Subcutaneous adipose tissue (tissue), 4 donors: Measurements from ENCODE around the gene FLT1. TPM values are rescaled to one million over a fixed set of nuclear protein-coding genes. Genes with fewer than 3 reads are reported as not detected.

Source experiments
- total RNA-seq, 4 donors: library from RNA; depleted of rRNA; stranded (reverse); fragments of >200 nt; gene quantifications; one replicate each; pipeline ENCODE4 v1.1.0, GENCODE V29; 2016
- TF ChIP-seq, protein P1 (sequence below): fragments of 450-650 bp; IDR thresholded peaks from one replicate; pipeline ENCODE4 v1.5.1; 2016; ENCODE audit warnings: low read depth, mild to moderate bottlenecking, control low read depth, antibody characterized with exemption, moderate library complexity

Gene FLT1
- total RNA-seq, 4 donors from 2014 or later: 29.9 to 89.5 (median 69.6) TPM

DNA sequence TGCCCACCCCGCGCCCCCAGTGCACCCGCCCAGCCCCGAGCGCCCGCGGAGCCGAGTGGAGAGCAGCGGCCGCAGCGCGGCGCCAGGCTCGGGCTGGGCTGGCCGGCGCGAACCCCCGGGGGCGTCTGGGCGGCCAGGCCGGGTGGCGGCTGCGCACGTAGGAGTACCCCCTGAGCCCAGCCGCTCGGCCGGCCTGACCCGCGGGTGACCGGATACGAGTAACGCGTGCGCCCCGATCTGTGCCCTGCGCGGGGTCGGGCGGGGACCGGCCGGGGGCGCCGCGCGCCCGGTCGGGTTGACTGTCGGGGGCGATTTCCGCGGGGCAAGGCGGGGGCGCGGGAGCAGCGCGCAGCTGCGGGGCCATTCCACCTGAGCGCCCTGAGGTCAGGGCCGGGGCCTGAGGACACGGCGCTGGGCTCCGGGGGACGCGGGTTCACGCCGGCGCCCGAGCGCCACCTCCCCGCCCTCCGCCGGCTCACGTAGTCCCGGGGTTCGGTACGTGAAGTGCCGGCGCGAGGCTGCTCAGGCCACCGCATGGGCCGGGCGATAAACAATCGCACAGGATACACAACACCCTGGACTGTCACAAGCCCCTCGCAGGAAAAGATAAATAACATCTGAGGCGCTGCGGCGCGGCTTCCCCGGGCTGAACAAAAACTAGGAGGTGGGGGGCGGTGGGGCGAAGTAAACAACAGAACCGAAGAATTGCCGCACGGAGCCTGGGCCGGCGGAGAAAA lies 37.6 kb upstream of the FLT1 start:
- TF ChIP-seq, protein P1, sequence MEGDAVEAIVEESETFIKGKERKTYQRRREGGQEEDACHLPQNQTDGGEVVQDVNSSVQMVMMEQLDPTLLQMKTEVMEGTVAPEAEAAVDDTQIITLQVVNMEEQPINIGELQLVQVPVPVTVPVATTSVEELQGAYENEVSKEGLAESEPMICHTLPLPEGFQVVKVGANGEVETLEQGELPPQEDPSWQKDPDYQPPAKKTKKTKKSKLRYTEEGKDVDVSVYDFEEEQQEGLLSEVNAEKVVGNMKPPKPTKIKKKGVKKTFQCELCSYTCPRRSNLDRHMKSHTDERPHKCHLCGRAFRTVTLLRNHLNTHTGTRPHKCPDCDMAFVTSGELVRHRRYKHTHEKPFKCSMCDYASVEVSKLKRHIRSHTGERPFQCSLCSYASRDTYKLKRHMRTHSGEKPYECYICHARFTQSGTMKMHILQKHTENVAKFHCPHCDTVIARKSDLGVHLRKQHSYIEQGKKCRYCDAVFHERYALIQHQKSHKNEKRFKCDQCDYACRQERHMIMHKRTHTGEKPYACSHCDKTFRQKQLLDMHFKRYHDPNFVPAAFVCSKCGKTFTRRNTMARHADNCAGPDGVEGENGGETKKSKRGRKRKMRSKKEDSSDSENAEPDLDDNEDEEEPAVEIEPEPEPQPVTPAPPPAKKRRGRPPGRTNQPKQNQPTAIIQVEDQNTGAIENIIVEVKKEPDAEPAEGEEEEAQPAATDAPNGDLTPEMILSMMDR: no peak

DNA sequence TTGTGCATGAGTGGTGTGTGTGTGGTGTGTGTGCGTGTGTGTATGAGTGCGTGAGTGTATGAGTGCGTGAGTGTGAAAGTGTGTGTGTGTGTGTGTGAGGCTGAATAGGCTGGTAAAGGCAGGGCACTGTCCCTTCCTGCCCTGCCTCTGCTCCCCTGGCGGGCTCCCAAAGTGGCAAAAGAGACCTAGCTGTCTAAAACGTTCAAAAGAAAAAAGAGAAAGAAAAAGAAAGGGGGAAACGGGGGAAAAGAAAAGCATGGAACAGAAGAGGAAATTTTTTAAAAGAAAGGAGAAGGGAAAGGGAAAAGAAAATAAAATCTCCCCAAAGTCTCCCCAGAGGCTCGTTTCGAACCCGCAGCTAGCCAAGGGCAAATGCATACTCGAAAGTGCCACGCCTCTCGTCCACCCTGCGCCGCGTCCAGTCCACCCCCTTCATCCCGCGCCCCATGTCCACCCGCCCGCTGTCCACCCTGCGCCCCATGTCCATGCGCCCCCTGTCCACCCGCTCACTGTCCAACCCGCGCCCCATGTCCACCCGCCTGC lies 37.0 kb upstream of the FLT1 start:
- TF ChIP-seq, protein P1: no peak

DNA sequence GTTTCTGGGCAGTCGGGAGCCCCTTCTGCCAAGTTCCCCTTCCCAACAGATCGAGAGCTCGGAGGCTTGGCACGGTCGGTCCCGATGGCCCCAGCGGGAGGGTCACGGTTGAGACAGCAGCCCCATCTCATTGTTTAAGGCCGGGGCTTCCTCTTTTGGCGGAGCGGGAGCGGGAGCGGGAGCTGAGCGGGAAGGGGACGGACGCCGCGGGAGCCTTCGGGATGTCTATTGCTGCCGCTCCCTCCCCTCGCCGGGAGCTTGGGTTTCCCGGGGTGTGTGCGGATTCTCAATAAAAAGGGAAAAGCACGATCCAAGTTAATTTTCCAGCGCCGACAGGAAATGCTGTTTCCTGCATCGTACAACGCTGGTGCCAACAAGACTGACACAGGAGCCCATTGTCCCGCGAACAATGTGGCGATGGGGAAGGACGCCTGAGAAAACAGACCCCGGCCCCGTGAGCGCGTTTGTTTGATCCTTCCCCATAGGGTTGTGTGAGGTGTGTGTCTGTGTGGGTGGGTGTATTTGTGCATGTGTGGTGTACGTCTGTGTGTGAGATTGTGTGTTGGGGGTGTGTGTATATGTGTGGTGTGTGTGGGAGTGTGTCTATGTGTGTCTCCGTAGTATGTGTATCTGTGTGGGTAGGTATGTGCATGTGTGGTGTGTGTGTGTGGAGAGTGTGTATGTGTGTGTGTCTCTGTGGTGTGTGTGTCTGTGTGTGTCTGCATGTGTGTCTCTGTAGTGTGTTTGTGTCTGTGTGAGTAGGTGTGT lies 36.3 kb upstream of the FLT1 start:
- TF ChIP-seq, protein P1: no peak

DNA sequence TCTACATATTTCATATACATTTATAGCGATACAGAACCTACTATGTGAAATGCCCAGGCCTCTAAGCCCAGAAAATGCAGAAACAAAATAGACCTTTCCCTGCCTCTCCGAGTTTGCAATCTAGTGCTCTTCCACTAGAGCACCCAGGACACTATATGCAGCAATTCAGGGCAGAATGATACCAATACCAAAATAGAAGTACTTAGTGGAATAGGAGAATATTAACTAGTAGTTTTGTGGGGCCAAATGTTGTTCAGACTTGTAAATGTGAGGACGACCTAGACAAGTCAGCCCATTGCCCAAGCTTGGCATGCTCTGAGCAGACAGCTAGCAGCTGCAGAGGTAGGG lies 35.8 kb upstream of the FLT1 start:
- TF ChIP-seq, protein P1: no peak

DNA sequence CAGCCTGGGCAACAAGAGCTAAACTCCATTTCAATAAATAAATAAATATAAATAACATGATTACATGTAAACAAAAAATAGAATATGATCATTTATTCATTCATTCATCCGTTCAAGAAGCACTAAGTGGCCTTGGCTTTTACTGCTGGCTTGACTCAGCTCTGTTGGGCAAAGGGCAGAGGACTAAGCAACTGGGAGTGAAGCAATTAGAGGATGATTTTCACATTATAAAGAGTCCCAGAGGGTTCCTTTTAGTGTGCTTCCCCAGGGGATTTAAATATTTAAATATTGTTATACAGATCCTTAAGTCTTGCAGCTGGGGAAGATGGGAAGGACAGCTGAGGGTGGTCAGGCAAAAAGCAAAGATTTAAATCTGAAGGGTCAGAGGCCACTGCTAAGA lies 34.9 kb upstream of the FLT1 start:
- TF ChIP-seq, protein P1: no peak

DNA sequence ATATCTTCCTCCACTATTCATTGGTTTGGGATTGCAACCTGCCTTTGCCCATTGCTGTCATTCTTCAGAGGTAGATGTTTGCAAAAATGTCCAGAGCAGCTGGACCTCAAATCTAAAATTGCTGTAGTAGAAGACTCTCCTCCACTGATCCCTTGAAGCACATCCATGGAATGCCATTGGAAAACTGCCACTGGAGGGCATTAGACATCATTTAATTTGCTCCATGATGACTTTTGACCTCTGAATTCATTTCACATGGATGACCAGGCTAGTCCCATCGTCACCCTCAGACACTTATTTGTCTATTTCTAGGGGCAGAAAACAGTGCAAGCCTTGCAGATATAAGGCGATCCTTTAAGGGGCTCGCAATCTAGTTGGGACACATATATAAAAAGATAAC lies 33.9 kb upstream of the FLT1 start:
- TF ChIP-seq, protein P1: no peak

DNA sequence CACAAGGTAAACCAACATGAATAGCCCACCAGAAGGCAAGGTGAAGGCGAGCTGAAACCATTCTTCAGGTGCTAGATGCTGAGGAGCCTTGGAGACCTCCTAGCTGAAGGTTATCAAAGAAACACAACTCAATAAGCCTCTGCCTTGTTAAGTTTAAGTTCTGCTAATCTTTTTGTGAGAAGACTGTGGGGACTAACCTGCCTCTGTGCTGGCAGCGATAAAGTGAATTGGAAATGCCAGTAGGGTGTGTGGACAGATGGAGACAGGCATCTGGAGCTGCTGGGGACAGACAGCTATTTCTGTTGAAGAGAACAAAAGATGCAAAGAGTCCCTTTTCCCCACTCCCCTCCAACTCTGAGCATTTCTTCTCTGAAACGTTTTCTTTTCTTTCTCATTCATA lies 33.5 kb upstream of the FLT1 start:
- TF ChIP-seq, protein P1: no peak
